NCI-H446 (cell line): ENCODE data around the gene EHD1.

ENCODE experiments used
- DNase-seq, 2 experiments: peaks; one replicate each; lab custom pipeline; 2025; lab: John Stamatoyannopoulos, UW

EHD1 gene

DNA sequence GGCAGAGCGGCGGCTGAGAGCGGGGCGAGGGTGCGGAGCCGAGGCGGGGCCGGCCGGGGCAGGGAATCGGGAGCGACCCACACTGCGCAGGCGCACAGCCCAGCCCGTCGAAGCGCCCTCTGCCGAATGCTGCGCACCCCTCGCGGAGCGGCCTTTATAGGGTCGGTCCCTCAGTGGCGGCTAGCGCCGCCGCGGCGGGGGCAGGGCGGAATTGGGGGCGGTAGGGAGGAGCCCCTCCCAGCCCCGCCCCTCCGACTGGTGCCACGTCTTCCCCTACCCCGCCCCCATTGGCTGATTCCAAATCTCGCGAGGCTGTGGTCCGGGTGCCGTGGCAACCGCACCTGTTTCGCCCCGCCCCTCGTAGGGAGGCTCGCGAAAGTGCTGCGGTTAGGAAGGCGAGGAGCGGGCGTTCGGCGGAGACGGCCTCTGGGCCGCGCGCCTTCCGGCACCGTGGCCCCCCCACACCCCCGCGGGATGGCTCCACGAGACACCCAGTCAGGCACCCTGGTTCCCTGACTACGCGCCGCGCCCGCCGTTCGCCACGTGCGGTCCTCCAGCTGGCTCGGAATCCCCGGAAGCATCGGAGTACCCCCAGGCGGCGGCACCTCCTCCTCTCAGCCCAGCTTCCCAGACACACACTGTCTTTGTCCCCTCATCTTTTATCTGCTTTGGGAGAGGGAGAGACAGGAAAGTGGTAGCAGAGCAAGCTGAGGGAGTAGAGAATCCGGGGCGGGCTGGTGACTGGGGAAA is at the start of gene EHD1:
EHD1 (minus strand) TSS at position 128 of the 750 bp plus-strand sequence. CDS start 157 bp downstream, outside the sequence.
- peak; percentile 98 to 99 for DNase-seq

DNA sequence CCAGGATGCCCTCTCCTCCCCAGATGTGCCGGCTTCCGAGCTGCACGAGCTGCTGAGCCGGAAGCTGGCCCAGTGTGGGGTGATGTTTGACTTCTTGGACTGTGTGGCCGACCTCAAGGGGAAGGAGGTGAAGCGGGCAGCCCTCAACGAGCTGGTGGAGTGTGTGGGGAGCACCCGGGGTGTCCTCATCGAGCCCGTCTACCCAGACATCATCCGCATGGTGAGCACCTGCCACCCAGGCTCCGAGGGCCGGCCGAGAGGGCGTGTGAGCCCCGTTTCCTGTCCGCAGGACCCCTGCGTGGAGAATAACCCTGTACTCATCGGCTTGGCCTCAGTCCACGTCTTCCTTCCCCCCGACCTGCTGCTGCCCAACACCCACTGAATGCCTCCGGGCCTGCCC is 48.3 kb upstream of the EHD1 start:
- DNase-seq, result no peak

DNA sequence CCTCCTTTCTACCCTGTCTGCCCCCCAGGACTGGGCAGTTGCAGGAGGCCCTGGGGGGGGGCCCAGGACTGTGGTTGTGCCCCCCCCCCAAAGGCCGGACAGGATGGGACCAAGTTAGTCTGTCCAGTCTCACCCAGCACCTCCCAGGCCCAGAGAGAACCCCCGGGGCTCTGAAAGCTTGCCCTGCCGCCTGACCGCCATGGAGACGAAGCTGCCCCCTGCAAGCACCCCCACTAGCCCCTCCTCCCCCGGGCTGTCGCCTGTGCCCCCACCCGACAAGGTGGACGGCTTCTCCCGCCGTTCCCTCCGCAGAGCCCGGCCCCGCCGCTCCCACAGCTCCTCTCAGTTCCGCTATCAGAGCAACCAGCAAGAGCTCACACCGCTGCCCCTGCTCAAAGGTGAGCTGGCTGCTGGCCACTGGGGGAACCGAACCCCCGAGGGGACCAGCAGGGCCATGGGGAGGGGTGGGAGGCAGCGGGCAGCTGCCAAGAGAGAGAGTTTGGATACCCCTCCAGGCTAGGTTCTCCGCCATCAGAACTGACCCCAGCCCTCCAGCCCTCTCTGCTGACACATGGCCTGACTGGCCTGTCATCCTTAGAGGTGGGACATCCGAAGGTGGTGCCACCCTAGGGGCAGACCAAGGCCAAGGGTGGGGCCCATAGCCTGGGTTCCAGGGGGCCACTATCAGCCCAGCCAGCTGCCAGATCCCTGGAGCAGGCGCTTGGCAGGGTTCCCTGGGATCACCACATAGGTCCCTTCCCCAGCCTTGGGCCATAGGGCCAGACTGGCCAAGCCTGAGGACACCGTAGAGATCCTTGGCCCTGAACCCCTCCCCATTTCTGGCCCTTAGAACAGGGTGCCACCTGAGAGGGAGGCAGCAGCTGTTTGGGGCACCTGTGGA is 47.4 kb upstream of the EHD1 start:
- DNase-seq, result no peak

DNA sequence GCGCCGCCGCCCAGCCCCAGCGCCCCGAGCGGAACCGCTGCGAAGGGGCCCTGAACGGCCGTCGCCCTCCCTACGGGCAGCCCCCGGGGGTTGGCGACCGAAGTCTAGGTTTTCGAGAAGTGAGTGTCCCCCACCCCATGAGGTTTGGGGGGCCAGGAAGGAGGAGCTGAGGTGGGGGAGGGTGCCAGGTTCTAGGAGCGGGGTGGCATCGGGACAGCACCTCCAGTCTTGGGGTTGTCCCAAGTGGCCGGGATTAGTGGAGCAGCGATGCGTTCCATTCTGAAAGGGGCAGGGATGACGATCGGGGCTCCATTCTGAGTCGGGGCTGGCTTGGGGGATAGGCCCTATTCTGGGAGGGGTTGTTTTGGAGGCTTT is 46.5 kb upstream of the EHD1 start:
- no peak for DNase-seq

DNA sequence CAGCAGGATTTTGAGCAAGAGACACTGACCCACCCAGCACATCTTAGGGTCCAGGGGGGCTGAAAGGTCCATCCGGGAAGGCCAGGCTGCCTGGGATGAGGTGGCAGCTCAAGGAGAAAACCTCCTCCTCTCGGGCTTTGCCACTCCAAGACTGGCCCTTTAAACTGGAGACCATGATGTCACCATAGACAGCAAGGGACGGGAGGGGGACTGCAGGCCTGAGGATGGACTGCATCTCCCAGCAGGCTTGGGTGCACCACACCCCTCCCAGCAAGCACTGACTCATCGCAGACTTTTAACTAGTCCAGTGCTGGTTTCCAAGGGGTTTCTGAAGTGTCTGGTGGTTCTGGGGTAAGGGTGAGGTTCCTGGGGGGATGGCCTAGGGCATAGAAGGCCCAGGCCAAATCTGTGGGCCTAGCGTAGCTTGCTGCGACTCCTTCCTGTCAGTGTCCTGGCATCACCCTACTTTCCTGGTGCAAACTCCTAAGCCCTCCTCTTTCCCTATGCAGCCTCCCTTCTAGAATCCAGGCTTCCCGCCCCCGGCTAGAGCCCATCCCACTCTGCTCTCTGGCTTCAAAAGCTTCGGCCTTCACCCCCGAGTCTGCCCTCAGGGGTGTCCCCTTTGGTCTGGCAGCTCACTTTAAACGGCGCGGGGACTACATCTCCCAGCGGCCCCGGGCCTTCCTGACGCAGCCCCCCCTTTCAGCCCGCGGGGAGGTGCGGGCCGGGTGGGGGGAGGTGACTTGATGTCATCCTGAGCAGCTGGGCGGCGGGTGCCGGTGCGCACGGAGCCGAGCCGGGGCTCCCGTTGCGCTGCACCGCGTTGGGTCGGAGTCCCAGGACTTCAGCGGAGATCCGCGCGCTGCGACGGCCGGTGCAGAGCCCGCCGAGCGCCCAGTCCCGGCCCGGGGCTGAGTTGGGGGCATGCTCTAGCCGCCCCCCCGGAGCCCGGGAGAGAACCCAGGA is 45.8 kb upstream of the EHD1 start, which contains the start of gene PPP2R5B:
PPP2R5B (plus strand) TSS at position 746 of the 966 bp plus-strand sequence. CDS start 1,046 bp downstream, outside the sequence.
- DNase-seq, result peak; percentile 91 to 92

DNA sequence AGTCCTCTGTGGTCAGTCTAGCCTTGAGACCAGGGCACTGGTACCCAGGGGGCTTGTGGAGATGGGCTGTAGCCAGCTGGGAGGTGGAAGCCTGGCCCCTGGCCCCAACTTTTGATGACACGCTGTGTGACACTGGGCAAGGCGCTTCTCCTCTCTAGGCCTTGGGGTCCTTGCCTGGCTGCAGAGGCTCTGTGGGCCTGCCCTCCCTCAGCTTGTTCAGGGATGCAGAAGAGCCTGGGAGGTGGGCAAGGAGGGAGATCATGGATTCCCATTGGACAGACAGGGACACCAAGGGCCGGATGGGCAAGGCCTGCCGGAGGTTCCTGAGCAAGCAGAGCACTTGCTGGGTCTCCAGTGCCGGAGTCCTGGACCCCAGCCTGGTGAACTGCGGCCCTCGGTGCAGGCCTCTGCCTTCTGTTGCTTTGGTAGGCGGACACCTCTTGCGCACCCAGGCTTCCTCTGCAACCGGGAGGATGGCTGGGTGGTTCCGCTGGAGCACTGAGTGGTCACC is 44.8 kb upstream of the EHD1 start:
- DNase-seq, result no peak

DNA sequence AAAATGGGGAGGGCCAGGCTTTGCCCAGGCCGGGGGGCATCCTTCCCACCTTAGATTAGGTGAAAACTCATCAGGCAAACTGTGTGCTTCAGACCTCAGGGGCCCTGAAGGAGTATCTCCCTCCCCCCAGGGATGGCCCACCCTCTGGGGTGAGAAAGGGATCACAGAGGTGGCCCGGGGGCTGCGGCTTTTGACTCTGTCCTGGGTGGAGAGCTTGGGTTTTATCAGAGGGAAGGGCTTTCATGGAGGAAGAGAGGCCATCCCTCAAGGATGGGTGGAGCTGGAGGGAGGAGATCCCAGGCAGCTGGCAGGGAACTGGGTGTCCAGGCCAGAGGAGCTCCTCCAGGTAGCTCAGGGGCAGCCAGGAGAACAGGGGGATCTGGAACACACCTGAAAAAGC is 43.0 kb upstream of the EHD1 start:
- no peak for DNase-seq

DNA sequence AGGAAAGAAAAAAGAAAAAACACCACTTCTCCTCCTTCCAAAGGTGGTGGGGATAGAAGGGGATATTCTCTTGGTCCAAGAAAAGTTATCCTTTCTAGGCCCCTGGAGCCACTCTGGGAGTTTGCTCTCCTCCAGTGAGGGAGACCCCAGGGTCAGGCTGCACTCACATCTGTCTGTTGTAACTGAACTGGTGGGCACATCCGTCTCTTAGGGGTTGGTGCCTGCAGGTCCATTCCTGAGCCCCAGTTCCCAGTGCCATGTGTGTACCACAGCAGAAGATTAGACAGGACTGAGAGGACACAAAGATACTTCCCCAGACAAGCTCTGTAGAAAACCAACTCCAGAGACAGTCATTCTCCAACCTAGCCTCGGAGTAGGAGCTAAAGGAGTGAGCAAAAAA is 41.7 kb upstream of the EHD1 start:
- no peak for DNase-seq

DNA sequence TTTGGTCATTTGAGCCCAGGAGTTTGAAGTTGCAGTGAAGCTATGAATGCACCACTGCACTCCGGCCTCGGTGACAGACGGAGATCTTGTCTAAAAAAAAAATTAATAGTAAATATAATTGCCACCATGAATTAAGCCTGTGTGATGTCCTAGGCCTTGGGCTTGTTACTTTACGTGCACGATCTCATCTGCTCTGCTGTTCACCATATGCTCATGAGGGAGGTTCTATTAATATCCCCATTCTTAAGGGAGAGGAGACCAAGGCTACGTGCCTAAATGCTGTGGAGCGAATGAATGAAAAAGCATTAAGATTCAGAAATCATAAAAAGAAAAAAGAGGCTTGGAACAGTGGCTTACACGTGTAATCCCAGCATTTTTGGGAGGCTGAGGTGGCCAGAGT is 41.2 kb upstream of the EHD1 start:
- DNase-seq, result no peak

DNA sequence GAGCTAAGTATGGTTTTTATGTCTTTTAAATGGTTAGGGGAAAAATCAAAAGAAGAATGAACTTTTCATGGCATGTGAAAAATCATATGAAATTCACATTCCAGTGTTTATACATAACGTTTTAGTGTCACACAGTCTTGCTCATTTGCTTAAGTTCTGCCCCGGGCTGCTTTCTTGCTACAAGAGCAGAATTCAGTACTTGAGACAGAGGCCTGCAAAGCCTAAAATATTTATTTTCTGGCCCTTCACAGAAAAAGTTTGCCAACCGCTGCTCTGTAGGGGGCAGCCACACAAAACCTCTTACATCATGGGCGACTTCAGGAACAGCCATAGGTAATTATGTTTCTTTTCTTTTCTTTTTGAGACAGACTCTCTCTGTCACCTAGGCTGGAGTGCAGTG is 39.6 kb upstream of the EHD1 start:
- DNase-seq, result peak in 1 of 2 experiments; percentile 30

DNA sequence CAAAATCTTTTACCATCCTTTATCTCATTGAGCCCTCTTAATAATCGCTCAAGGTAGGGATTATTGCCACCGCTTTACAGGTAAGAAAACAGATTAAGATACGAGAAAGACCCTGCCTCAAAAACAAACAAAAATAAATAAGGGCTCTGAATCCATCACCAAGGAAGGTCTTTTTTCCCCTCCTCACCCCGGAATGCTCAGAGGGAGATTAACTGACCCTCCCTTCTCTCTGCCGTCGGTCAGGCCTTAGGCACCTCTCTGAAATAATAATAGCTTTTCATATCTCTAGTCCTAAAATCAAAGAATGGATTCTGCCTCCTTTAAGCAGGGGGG is 39.2 kb upstream of the EHD1 start:
- no peak for DNase-seq

DNA sequence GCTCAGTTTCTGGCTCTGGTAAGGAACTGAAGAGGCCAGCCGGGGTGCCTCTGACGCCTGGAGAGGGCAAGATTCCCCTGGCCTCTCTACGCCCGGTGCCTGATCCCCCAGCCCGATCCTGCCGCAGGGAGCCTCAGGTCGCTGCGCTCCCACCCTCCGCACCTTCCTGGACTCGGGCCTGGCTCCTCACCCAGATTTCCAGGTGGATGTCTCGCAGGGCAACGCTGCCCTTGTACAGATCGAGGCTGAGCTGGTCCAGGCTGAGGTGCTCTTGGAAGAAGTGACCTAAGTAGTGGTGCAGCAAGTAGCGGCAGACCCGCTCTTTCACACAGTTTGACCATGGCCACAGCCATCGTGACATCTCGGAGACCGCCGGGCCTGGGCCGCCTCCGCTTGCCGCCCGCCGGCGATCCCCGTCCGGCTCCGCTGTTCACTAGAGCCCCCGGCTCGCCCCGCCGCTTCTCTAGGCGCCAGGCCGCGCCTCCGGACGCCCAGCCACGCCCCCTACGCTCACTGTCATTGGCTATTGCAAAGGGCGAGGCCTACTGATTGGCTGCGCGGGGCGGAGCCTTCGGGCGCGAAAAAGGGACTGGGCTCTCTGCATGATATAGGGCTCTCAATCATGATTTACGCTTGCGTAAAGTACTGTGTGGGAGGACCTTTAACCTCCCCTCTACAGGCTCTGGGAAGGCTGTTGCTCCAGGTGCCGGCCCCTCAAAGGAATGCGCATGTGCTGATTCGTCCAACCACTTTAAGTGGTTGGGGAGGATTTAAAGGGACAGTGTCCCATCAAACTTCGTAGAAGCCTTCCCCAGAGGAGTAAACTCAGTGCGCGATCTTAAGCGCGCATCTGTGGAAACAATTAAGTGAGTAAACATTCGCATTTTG is 38.6 kb upstream of the EHD1 start, which contains the start of gene ATG2A:
ATG2A (minus strand) TSS at position 435 of the 888 bp plus-strand sequence; CDS start at position 361, 74 bp downstream.
- DNase-seq, result peak; percentile 97 to 99

DNA sequence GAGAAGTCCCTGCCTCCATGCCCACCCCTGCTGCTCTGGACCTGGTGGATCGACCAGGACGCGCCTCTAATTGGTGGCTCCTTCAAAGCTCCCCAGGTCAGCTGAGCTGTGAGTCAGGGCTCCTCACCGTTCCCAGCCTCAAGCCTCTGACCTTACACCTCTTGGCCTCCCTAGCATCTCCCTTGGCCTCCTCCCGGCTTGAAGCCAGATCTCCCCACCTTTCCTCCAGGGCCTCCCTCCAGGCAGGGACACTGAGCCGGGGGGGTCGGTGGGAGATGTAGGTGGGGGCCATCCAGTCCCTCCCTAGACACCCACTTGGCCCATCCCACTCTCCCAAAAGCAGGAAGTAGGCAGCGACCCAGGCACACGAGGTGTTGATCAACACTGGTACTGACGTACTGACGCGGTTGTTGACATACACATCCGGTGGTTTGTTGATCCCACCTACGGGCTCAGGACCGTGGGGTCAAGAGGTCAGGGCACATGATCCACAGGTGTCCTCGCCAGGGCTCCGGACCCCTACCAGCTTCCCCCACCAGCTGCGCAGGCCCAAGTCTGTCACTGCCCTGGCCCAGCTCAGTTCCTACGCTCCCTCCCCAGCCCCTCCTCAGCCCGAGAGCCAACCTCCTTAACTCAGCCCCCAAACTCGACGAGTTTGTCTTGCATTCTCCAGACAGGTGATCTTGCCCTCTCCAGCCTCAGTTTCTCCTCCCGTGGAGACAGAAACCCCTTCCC is 37.8 kb upstream of the EHD1 start:
- DNase-seq, result no peak

DNA sequence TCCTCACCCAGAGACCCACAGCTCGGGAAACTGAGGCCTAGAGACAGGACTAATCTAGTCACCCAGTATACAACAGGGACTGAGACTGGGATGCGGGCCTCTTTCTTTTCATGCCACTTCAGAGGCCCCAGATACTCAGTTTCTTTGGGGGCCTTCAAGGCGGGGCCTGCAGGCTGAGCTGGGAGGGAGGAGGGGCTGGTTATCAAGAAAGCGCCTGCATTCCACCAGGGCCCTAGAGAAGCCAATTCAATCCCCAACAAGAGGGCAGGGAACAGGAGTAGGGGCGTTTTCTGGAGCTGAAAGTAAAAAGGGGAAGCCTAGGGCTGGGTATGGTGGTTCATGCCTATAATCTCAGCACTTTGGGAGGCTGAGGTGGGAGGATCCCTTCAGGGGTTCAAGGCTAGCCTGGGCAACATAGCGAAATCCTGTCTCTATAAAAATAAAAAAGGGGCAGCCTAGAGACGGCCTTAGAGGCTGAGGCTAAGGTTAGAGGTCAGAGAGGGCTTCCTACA is 37.0 kb upstream of the EHD1 start:
- DNase-seq, result no peak

DNA sequence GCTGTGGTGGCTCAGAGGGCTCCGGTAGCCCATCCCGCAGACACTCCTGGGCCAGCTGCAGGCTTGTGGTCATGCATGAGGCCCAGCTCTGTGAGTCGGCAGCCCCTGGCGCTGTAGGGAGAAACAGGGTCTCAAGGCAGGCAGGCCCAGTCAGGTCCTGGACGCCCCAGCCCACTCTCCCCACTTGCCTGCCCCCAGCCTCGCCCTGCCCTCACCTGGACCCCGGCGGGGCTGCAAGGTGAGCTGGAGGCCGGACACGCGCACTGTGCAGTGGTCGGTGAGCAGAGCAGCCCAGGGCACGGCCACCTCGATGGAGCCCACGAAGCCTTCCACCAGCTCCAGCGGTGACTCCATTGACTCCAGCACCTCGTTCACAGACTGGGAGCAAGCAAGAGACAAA is 35.7 kb upstream of the EHD1 start:
- no peak for DNase-seq

DNA sequence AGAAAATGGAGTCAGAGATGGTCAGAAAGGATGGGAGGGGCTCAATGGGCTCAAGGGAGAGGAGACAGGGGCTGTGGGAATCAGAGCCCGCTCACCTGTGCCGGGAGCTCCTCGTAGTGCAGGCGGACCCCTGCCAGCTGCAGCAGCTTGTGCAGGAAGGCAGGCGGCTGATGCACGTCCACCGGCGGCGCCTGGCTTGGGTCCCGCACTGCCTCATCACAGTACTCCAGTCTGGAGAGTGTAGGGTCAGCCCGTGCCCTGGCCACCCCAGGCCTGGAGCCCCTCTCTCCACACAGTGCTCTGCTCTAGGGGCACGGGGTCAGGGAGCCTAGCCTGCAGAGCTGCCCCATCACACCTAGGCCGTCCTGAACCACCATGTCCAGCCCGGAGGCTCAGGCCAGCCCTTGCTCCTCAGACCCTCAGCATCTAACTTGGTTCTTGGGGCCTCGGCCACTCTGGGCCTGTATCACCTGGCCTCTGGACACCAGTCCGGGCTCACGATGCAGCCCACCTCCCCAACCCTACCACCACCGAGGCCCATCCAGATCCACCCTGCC is 34.8 kb upstream of the EHD1 start:
- no peak for DNase-seq

DNA sequence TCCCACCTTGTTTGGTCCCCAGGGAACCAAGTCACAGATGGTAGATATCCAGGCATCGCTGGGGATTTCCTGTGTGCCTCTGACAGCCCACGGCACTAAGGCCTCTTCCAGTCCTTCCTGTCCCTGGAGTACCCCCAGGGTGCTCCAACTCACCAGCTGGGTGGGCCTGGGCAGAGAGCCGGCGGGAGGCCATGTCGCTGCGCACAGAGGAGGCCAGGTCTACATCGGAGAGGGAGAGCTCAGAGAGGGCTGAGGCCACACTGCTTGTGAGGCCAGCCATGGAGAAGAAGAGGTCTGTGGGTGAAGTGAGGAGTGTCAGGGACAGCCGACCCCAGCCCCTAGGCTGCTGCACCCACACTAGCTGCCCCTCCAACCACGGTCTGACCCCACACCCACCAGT is 33.3 kb upstream of the EHD1 start:
- DNase-seq, result no peak

DNA sequence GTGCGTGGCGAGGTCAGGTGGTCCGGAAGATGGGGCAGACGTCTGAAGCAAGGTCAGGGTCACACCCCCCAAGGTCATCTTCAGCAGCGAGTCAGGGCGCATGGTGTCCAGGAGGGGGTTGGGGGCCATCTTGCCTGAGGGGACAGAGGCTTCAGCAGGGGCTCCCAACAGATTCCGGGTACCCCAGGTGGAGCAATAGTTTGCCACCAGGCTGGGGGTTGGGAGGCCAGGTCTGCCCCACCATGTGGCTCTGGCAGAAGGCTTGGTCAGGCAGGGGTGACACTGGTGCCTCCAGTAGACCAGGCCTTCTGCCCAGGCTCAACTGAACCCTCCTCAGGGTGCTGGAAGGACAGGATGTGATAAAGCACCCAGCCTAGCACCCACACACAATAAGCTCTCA is 32.7 kb upstream of the EHD1 start:
- no peak for DNase-seq

DNA sequence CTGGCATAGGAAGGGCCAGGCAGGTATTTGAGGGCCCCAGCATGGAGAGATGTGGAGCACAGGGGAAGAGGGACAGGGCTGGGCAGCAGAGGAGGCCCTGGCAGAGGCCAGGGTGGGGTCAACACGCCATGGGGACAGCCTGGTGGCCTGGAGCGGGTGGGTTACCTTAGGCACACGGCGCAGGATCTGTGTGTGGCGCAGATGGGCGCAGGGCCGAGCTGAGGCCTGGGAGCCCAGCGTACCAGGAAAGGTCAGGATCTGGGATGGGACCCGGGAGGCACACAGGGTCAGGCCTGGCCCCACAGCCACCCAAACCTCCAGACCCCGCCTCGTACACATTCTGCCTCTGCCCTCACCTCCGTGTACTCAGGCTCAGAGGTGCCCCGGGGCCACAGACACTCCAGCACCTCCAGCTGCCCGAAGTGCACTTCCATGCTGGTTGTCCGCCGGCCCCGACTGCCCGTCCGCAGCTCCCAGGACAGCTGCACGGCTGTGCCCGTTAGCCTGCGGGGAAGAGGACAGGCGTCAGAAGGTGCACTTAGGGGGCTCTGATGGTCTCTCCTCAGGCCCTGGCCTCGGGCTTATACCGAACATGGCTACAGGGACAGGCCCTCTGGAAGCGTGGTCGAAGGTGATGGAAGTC is 32.2 kb upstream of the EHD1 start:
- no peak for DNase-seq
